Activated CD4-positive, alpha-beta T cell treated with anti-CD3 and anti-CD28 coated beads for 48 hours (primary cell): ENCODE data around the gene DTX1.
"Not testable (repeated sequence)": the region's sequence is repeated elsewhere in the genome, so short reads cannot be mapped to it uniquely, and the experiment has no call there.

Experiments
- DNase-seq: peaks from one replicate; pipeline ENCODE4 v3.0.0-alpha.2; 2020

DTX1 gene

DNA sequence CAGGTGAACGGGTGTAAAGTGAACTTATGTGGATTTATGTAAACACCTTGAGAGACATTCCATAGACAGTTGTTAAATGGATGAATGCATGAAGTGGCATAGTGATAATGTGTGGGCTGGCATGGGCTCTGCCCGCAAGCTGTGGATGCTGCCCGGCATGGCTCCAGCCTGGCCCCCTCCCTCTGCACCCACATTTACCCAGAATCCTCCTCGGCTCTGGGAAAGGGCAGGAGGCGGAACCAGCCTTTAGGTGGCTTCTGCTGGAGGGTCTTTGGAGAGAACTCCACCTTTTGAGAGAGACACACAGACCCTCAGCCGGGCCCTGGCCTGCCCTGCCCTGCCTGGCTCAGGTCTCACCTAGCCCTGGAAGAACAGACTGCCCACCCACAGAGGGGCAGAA is 60.3 kb downstream of the DTX1 start:
- DNase-seq = no peak

DNA sequence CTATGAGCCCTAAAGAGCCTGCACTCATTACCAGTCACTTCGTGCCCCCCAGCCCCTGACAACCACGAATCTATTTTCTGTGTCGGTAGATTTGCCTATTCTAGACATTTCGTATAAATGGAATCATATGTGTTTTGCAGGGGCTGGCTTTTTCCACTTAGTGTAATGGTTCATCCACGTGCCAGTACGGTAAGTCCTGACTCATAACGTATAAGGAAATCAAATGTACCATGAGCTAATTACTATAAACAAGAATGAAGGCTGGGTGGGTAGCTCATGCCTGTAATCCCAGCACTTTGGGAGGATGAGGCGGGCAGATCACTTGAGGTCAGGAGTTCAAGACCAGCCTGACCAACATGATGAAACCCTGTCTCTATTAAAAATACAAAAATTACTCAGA is 61.2 kb downstream of the DTX1 start:
- not testable (repeated sequence) for DNase-seq

DNA sequence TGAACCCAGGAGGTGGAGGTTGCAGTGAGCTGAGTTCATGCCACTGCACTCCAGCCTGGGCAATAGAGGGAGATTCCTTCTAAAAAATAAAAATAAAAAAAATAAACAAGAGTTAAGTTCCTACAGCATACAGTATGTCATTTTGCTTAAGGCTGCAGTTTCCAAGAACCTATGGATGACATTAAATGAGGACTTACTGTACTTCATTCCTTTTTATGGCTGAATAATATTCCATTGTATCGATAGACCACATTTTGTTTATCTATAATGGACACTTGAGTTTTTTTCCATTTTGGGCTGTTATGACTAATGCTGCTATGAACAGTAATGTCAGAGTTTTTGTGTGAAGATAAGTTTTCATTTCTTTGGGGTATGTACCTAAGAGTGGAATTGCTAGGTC is 61.6 kb downstream of the DTX1 start:
- no peak for DNase-seq

DNA sequence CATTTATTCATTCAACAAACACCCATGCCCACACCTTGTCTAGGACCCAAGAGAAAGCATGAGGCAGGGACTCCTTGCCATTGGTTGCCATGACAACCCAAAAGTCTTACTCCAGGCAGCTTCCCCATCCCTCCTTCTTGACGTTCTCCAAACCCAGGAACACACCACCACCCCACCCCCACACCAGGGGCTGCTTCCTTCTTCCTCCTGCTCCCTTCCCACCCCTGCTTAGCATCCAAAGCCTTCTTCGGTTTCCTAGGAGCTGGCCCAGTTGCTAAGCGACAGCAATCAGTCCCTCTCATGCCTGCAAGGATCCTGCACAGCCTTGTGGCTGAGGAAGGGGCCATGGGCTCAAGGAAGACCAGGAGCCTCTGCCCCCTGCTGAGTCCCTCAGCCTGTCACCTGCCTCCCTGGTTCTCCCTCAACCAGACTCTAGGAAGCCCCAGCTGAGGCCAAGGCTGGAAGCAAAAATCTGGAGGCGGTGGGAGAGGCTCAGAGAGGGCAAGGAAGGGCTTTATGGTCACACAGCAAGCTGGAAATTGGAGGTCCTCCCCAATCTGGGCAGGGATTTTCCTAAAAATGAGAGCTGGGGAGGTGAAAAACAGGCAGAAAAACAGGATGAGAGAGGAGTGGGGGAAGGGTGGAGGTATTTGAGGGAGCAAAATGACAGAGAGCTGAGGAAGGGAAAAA is 63.6 kb downstream of the DTX1 start:
- no peak for DNase-seq

DNA sequence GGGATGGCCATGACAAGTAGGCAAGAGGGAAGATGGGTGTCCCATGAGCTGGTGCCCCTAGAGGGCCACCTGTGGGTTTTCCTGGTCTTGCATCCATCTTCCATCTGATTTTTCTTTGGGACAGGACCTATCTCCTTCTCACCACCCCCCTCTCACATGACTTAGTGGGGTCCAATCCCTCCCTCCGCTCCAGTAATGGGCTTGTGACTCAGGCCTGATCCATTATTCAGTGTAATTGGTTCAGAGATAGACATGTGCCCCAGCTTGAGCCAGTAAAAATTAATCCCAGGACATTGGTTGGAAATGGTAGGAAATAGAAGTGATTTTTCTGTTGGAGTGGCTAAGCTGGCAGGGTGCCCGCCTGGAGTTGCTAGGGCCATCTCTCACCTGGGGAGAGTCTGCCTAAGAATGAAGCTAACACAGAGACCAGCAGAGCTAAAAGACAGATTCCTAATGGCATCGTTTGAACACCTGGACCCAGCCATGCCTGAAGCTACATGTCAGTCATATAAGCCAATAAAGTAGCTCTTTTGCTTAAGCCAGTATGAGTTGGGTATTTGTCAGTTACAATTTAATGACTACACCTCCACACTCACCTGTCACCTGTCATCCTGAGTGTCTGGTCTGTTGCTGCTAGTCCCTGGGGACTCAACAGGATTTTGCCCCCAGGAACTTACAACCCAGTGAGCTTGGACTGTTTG is 64.3 kb downstream of the DTX1 start:
- DNase-seq = no peak

DNA sequence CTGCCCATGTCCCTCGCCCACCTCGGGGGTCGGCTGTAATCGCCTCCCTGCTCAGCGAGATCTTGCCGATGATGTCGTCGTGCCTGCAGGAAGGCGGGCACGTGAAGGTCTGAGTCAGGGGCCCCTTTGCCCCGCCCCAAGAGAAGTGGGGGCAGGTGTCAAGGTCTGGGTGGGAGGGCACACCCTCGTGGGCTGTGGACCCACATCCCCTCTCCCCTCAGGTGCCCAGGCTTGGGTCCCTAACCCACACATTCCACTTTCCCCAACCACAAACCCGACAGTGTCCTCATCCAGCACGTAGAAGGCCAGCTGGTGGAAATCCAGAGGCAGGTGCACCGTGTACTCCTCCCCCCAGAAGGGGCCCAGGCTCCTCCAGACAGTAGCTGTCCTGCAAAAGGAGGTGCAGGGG is 71.3 kb downstream of the DTX1 start:
- DNase-seq = no peak

DNA sequence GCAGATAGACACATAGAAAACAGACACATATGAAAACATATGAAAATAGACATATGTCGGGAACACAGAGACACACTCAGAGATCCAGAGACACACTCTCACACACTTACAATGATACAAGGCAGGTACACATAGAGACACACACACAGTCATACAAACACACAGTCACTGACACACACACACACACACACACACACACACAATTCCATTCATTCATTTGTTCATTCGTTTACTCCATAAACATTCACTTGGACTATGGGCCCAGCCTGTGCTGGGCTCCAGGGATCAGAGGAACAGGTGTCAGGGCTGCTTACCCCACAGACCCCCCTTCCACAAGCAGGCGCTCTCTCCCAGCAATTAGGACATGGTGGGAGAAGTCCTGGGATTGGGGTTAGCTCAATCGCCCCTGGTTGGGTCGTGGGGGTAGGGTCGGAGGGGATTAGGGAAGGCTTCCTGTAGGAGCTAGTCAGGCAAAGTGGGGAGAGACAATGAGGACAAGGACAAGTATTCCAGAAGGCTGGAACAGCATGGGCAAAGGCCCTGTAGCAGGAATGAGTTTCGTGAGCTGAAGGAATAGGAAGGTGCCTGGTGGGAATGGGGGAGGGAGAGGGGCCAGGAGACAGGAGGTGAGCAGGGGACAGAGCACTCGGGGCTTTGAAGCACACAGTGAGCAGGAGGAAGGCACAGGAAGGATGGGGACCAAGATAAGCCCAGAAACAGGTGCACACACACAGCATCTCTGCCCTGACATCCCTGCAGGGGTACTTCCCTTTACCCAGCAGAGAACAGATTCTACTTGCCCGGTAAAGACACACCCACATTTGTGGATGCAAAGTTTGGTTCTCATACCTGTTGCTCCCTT is 72.5 kb downstream of the DTX1 start:
- DNase-seq = no peak

DNA sequence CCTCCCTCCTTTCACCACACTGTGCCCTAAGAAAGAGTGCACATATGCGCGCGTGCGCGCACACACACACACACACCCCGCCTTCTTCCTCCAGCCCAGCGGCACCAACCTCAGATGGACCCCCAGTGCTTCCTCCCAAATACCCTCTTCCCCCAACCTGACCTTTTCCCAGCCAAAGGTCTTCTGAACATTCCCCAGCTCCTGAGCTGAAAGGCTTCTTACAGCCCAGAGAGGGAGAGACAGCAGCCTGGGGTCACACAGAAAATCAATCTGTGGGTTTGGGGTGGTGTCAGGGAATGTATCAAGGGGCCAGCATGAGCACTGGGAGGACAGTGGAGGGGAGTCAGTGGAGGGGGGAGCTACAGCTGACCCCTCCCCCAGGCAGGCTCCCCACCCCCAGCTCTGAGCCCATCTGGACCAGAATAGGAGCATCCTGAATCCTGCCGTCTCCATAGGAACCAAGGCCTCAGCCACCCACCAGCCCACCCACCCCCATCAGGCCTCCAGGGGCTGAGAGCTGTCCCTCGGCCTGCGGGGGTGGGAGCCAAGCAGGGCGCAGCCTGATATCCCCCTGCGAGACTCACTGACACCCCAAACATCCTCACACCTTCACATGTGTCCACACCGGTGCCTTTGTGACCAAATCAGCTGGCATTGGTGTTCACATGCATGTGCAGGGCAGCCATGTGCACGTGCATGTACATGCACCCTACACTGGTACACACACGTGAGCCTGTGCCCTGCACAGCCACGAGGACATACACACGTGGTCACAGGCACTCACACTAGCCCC is 73.3 kb downstream of the DTX1 start:
- DNase-seq = no peak

DNA sequence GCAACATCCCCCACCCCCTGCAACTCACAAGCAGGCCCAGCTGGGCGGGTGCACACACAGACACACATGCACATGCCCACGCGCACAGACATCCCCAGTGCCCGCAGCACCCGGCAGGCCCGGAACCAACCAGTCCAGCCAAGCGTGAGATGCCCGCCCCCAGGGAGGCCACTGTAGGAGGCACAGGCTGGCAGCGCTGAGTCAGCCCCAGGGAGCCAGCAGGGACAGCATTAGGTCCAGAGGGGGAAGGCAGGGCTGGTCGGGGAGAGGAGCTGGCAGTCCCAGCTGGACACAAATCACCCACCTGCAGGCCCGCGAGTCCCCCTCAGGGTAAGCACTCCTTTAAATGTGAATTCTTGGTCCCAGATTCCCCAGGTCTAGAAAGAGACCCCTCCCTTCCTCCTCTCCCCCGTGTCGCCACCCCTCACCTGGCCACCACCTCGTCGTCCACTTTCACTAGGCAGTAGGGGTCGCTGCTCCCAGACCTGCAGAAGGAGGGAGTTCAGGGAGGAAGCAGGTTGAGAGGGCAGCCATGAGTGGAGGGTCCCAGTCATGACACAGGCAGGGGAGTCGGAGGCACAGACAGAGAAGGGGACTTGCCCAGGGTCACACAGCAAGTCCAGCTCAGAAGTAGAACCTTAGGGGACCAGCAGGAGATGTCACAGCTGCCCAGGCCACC is 74.1 kb downstream of the DTX1 start:
- DNase-seq = no peak

DNA sequence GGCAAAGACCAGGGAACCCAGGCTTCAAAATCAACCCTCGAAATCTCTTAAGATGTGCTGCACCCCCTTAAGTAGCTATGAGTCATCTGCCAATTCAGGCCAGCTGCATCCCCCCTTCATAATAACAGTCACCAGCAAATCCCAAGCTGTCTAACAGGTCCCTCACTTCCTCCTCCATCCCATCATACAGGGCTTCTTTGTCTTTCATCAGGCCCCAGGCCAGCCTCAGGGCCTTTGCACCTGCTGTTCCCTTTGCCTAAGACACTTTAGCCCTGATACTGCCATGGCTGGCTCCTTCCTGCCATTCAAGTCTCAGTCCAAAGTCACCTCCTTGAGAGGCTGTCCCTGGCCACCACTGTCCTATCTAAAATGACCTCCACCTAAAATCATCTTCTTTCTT is 75.0 kb downstream of the DTX1 start:
- DNase-seq = no peak

DNA sequence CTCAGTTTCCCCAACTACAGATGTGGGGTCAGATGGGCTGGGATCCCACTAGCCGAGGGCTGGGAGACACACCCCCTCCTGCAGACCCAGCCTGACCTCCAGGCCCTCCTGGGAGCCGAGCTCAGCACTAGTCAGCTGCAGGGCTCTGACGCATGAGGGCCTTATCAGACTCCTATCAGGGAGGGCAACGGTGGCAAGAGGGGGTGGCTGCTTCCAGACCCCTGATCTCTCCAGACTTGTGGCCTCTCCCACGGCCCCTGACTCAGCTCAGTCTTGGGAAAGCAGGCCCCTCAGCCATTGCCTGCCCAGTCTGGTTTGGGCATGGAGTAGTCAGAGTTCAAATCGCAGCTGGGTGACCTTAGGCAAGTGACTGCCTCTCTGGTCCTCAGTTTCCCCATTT is 76.5 kb downstream of the DTX1 start:
- DNase-seq = no peak

DNA sequence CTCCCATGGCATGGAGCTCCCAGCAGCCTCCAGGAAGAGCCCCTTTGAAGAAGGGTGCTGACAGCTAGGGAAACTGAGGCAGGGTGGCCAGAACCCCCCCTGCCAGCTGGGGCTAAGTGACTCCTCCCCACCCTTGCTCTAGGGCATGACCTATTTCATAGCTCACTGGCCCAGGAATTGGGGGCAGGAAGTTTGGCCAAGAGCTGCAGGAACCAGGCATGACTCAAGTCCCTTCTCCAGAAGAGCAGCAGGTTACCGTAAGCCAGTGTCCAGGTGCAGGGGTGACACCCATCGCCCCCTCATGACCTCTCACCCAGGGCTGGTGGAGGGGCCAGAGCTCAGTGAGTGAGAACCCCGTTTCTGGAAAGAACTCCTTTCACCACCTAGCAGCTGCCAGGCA is 77.1 kb downstream of the DTX1 start:
- no peak for DNase-seq

DNA sequence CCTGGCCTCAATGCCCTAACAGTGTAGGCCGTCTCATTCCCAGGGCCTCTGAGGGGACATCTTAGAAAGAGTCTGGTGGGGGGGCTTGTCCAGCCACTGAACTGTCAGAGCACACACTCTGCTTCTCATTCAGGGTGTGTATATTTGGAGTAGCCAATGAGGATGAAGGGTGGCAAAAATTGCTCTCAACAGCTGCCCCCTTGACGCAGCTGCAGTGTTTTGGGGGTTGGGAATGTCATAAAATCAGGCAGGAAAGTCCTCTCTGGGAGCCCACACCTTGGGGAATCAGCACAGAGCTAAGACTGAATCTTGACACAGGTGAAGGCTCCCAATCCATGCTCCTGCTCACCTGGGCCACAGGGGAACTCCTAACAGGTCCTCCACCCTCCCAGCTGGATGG is 77.5 kb downstream of the DTX1 start:
- DNase-seq = no peak

DNA sequence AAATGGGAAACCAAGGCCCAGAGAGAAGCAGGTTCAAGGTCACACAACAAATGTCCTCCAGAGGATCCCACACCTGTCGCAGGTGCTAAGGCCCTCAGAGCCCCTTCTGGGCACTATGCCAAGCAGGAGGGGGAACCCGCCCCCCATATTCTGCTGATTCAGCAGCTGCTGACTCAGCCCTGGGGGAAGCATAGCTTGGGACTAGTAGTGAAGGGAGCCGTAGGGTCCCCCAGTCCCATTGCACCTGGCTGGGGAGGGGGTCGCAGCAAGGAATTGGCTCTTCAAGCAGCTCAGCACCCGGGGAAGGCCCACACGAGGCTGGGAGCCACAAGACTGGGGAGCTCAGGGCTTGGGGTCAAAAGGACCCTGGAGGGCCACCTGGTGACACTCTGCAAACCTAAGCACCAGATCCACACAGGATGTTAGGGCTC is 78.0 kb downstream of the DTX1 start:
- DNase-seq = no peak

DNA sequence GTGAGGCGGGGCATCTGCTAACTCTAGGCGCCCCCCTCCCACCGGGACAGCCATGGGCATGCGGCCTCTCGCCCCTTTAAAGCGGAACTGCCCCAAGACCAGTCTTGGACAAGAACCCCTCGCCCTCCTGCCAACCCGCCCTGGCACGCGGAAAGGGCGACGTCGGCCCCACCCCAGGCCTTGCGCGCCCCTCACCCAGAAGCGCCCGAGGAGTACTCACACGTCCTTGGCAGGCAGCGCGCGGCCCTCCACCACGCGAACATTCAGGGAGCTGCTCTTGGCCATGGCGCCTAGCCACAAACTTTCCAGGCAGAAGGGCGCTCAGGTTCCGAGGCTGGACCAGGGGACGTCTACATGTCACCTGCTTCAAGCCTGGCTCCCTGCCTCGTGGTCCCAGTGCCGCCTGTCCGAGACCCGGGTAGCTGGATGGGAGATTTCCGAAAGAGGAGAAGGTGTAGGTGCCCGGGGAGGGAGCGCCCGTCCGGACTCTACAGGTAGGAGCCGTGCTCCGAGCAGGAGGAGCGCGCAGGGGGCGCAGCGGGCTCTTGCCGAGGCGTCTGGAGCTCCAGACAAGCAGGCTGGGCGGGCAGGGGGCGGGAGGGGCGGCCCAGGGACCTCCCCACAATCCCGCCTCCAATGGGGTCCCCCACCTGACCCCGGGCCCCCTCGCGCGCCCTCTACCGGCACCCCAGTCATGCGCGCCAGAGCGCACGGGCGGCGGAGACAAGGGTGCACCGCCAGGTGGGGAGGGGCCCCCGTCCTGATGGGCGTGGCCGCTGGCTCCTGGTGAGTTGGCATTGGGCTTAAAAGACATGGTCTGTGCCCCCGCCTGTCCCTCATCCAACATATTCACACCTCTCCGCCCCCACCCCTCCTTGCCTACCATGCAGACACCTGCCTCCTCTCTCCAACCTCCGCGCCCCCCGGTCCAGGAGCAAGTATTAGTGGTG is 78.9 kb downstream of the DTX1 start, which contains the start of gene RASAL1:
TSS of gene RASAL1 (minus strand) at position 584 of the 950 bp plus-strand sequence. CDS start at position 285, 299 bp downstream.
- DNase-seq = peak; percentile 93

DNA sequence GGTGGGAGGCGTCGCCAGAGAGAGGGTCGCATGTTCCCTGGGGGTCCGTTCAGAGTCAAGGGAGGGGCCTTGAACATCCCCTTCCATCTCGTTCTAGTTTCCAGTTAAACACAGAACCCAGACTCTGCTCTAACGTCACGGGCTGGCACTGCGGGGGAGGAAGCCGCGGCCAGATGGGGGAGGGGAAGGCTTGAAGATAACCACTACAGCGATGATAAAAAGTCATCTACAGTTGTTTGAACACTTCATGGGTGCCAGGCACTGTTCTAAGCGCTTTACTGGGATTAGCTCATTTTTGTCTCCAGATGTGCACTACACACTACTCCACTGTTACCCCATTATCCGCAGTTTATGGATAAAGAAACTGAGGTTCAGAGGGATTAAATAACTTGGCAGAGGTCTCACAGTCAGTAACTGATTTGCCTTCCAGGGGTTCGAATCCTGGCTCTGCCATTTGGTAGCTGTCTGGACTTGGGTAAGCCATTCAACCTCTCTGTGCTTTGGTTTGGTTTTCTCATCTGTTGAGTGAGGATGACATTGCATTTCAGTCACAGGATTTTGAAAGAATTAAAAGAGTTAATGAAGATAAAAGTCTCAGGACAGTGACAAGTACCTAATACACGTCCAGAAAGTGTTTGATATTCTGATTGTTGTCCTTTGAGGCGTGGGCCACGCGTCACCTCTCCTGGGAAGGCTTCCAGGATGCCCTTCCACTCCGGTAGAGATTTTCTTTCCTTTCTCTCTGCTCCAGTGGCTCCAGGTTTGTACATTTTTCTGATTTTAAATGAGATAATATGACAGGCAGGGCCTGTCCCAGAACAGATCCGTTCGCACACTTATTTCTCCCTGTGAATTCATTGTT is 79.8 kb downstream of the DTX1 start:
- peak; percentile 85 for DNase-seq

DNA sequence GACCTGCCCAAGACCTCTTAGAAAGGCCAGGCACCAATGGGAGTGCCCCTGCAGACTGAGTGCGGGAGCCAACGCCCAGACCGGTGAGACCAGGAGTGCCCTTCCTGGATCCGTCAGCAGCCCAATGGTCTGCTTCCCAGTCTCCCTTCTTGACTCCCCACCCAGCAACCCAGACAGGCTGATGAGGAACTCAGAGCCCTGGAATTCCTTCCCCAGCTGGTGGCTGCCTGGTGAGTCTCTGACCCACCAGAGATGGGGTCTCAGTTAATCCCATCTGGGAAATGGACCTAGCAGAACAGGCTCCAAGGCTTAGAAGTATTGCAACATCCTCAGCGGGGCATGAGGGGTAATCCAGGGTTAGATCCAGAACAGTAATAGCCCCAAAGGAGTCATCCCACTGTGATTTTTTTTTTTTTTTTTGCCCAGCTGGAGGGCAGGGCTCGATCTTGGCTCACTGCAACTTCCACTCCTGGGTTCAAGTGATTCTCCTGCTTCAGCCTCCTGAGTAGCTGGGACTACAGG is 80.5 kb downstream of the DTX1 start:
- no peak for DNase-seq

DNA sequence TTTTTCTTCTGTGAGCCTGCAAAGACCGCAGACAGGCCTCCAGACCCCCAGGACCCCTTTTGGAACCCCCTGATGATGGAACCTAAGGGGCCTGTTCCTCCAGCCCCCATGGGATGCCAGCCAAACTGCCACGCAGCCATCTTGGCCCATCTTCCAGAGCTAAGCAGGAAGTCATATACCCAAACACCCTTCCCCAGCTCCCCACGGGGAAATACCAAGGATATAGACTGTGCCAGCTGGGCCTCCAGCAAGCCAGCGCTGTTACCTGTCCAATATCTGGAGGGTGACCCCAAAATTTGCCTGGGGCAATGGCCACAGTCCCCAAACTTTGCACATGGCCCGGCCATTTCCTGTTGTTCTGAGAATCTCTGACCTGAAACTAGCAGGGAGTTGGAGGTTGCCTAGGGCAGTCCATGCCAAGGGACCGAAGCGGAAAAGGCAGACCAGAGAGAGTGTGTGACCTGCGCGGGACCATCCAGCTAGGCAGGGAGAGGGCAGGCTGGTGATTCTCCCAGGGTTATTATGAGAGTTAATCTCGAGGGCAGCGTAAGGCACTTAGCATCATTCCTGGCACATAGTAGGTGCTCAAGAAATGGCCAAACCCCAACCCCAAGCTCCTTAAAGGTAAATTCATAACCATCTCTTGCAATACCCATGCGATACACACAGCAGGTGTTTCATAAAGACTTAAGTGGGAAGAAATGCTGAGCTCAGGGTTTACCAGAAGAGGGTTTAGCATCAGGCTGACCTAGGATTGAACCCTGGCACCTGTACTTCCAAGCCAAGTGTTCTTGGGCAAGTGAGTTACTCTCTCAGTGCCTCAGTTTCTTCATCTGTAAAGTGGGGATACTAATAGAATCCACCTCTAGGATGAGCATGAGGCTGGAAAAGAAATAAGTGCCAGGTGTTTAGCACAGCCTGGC is 81.6 kb downstream of the DTX1 start:
- DNase-seq = no peak

DNA sequence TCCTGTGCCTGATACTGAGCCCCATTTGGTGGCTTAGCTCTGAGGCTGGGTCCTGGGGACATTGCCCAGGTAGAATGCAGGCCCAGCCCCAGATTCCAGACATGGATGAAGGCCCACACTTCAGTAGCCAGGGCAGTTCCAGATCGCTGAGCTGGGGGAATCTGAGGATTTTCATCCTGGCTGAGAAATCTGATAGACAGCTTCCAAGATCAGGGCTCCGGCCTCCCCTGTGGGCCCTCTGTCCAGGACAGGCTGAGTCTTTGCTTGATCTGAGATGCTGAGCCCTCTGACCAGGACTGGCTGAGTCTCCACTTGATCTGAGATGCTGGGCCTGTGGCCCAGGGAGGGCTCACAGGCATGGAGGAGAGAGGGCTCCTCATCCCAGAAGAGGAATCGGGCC is 82.3 kb downstream of the DTX1 start:
- DNase-seq = no peak
